Chondrocyte (in vitro differentiated cells): ENCODE data around the gene WTIP. TPM values are rescaled to one million over a fixed set of nuclear protein-coding genes. Genes with fewer than 3 reads are reported as not detected.

ENCODE experiments used
- DNase-seq: peaks from one replicate; pipeline ENCODE4 v3.0.0; 2021; ENCODE audit warnings: mixed read lengths, low spot score
- H3K27ac Mint-ChIP-seq: one replicate; pipeline ENCODE4 v1.8.0; 2021; ENCODE audit warnings: mild to moderate bottlenecking, moderate library complexity, mixed read lengths; ENCODE audit not compliant: unreplicated experiment
- H3K27me3 Mint-ChIP-seq: 2 replicates; pipeline ENCODE4 v1.8.0; 2021; ENCODE audit warnings: low read depth, mixed read lengths
- H3K36me3 Mint-ChIP-seq: 2 replicates; pipeline ENCODE4 v1.8.0; 2021; ENCODE audit warnings: low read depth, mixed read lengths
- H3K4me1 Mint-ChIP-seq: 2 replicates; pipeline ENCODE4 v1.8.0; 2021; ENCODE audit warnings: low read depth, mild to moderate bottlenecking, mixed read lengths
- H3K4me3 Mint-ChIP-seq: one replicate; pipeline ENCODE4 v1.8.0; 2021; ENCODE audit warnings: mild to moderate bottlenecking, moderate library complexity, mixed read lengths; ENCODE audit not compliant: unreplicated experiment
- H3K9me3 Mint-ChIP-seq: 2 replicates; pipeline ENCODE4 v1.8.0; 2021; ENCODE audit warnings: low read depth, mixed read lengths
- total RNA-seq: library from RNA; stranded (reverse); gene quantifications from 3 replicates; pipeline ENCODE4 v1.2.1, GENCODE V29; 2021
- TF ChIP-seq, protein P1 (sequence below): fragments of 200-600 bp; sonication (generic); IDR thresholded peaks from 2 replicates; pipeline ENCODE4 v1.5.0; 2021; ENCODE audit warnings: antibody characterized with exemption, mild to moderate bottlenecking, moderate library complexity

WTIP gene
- total RNA-seq, 1 donor from 2014 or later: 45.9 TPM

GRCh38 chr19:34502582-34503411 is 21.2 kb downstream of the WTIP start:
- H3K27ac Mint-ChIP-seq: no peak overlapping the region
- H3K9me3 Mint-ChIP-seq: no peaks in the 10 kb centered on the region
- no peak overlapping the region for H3K4me3 Mint-ChIP-seq
- TF ChIP-seq, protein P1, sequence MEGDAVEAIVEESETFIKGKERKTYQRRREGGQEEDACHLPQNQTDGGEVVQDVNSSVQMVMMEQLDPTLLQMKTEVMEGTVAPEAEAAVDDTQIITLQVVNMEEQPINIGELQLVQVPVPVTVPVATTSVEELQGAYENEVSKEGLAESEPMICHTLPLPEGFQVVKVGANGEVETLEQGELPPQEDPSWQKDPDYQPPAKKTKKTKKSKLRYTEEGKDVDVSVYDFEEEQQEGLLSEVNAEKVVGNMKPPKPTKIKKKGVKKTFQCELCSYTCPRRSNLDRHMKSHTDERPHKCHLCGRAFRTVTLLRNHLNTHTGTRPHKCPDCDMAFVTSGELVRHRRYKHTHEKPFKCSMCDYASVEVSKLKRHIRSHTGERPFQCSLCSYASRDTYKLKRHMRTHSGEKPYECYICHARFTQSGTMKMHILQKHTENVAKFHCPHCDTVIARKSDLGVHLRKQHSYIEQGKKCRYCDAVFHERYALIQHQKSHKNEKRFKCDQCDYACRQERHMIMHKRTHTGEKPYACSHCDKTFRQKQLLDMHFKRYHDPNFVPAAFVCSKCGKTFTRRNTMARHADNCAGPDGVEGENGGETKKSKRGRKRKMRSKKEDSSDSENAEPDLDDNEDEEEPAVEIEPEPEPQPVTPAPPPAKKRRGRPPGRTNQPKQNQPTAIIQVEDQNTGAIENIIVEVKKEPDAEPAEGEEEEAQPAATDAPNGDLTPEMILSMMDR: no peak
- no peaks in the 10 kb centered on the region for H3K27me3 Mint-ChIP-seq
- DNase-seq: peak; percentile 68
- peaks cover 7% of the 10 kb centered on the region for H3K36me3 Mint-ChIP-seq
- peaks cover 7% of the 10 kb centered on the region for H3K4me1 Mint-ChIP-seq

DNA sequence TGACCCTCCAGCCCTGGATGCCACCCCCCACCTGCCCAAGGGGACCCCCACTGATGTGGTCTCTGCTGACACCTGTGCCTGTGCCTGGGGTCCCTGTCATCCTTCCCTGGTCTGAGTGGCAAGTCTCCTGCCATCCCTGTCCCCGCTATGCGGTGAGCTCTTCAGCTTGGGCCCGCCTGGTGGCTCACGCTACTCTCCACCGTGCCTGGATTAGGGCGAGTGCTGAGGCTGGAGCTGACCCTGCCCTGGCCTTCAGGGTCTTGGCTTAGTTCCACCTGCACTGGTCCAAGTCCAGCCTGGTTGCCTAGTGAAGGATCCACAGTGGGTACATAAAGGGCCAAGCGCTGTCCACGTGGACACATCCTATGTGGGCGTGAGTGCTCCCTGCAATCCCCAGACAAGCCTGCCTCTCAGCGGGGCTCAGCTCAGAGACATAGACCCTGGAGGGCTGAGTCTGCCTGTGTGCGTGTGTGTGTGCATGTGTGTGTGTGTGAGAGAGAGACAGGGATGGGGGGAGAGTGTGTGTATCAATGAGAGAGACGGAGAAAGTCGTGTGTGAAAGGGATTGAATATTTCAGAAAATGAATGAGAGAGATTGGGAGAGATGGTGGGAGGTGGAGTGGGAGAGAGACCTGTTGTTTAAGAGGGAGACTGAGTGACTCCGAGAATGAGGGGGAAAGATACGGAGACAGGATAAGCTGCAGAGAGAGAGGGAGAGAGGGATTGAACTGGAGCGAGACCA is 22.1 kb downstream of the WTIP start:
- H3K27ac Mint-ChIP-seq: no peak overlapping the region
- no peaks in the 10 kb centered on the region for H3K9me3 Mint-ChIP-seq
- TF ChIP-seq, protein P1: no peak
- peak; percentile 81 for DNase-seq
- H3K4me3 Mint-ChIP-seq: no peak overlapping the region
- no peaks in the 10 kb centered on the region for H3K27me3 Mint-ChIP-seq
- peaks cover 7% of the 10 kb centered on the region for H3K4me1 Mint-ChIP-seq
- peaks cover 3% of the 10 kb centered on the region for H3K36me3 Mint-ChIP-seq

- Mint-ChIP-seq H3K27ac (no peak overlapping the region), H3K9me3 (no peaks in the 10 kb centered on the region), H3K4me1 (peaks cover 7% of the 10 kb centered on the region)
Observed at GRCh38 chr19:34504273-34504808, 22.8 kb downstream of the WTIP start.

GRCh38 chr19:34504809-34505291 is 23.3 kb downstream of the WTIP start:
- H3K27ac Mint-ChIP-seq: no peak overlapping the region
- H3K36me3 Mint-ChIP-seq: peaks cover 2% of the 10 kb centered on the region
- peaks cover 7% of the 10 kb centered on the region for H3K4me1 Mint-ChIP-seq
- no peaks in the 10 kb centered on the region for H3K9me3 Mint-ChIP-seq
- TF ChIP-seq, protein P1: no peak
- no peak for DNase-seq
- H3K27me3 Mint-ChIP-seq: no peaks in the 10 kb centered on the region
- no peak overlapping the region for H3K4me3 Mint-ChIP-seq

More at GRCh38 chr19:34504273-34504808, 22.8 kb downstream of the WTIP start:
- no peak for DNase-seq
- TF ChIP-seq, protein P1: no peak
- H3K36me3 Mint-ChIP-seq: peaks cover 2% of the 10 kb centered on the region
- H3K4me3 Mint-ChIP-seq: no peak overlapping the region
- H3K27me3 Mint-ChIP-seq: no peaks in the 10 kb centered on the region
